ENCODE measurements around the gene TARM1.

GRCh38 chr19:54105796-54106195 lies 24.6 kb upstream of the TARM1 start:
- TF ChIP-seq POLR2AphosphoS5 (IDR thresholded peaks at IDR 0.05; ENCODE audit: low read depth, low read length), result no peak
- TF ChIP-seq POLR2A (IDR thresholded peaks at IDR 0.05; ENCODE audit: low read depth, low read length), result no peak
- no peak for TF ChIP-seq TAF1 (IDR thresholded peaks at IDR 0.05; ENCODE audit: low read depth, low read length)
- no peak for TF ChIP-seq POU2F2 (IDR thresholded peaks at IDR 0.05; ENCODE audit: low read depth, low read length)
- TF ChIP-seq PAX5 (IDR thresholded peaks at IDR 0.05; ENCODE audit: insufficient read depth, low read length, severe bottlenecking), result no peak

Measured in GM12891 (cell line).